H1 (cell line): ENCODE measurements around the gene ZNF622. TPM values are rescaled to one million over a fixed set of nuclear protein-coding genes. Genes with fewer than 3 reads are reported as not detected.

Experiments used
- BCL11A ChIP-seq, 2 experiments: IDR thresholded peaks; one replicate each; pipeline ENCODE4 v1.6.1; 2011; ENCODE audit warnings: low read depth in 2 of 2, low read length in 2 of 2, mild to moderate bottlenecking in 2 of 2
- CEBPB ChIP-seq: IDR thresholded peaks from 2 replicates; pipeline ENCODE4 v1.6.1; 2012; ENCODE audit warnings: low read depth, low read length
- CHD1 ChIP-seq: IDR thresholded peaks from 2 replicates; pipeline ENCODE4 v1.6.1; 2012; ENCODE audit warnings: low read depth, low read length, improper control_type of control experiment
- CREB1 ChIP-seq: IDR thresholded peaks from 2 replicates; pipeline ENCODE4 v1.6.1; 2012; ENCODE audit warnings: inconsistent platforms
- CTBP2 ChIP-seq: IDR thresholded peaks from 2 replicates; pipeline ENCODE4 v1.7.0; 2011; ENCODE audit warnings: borderline replicate concordance, mild to moderate bottlenecking, moderate library complexity, mixed read lengths, low read length; ENCODE audit not compliant: insufficient read depth, insufficient read length
- EGR1 ChIP-seq: IDR thresholded peaks from 2 replicates; pipeline ENCODE4 v1.6.1; 2011; ENCODE audit warnings: low read depth, low read length, borderline replicate concordance
- GTF2F1 ChIP-seq: IDR thresholded peaks from 2 replicates; pipeline ENCODE4 v1.6.1; 2012; ENCODE audit warnings: low read depth, low read length, improper control_type of control experiment, borderline replicate concordance
- HDAC6 ChIP-seq: IDR thresholded peaks from one replicate; pipeline ENCODE4 v1.7.1; 2012; ENCODE audit warnings: low read depth, mild to moderate bottlenecking, inconsistent platforms, low read length, moderate library complexity
- NANOG ChIP-seq: IDR thresholded peaks from 2 replicates; pipeline ENCODE4 v1.6.1; 2011; ENCODE audit warnings: low read length, low read depth, mild to moderate bottlenecking, inconsistent platforms; ENCODE audit not compliant: insufficient read depth, poor library complexity, severe bottlenecking
- PHF8 ChIP-seq: fragments of 200-600 bp; sonication (generic); conservative IDR thresholded peaks from 2 replicates; pipeline ENCODE4 v1.7.1; 2012; ENCODE audit warnings: low read depth, mild to moderate bottlenecking, inconsistent platforms, low read length, moderate library complexity
- RAD21 ChIP-seq, 2 experiments: IDR thresholded peaks in 1 of 2; conservative IDR thresholded peaks in 1 of 2; 2 replicates each; pipeline ENCODE4 v1.6.1; 2011; ENCODE audit warnings: low read depth in 2 of 2, low read length in 2 of 2, improper control_type of control experiment in 1 of 2, inconsistent platforms in 1 of 2, mild to moderate bottlenecking in 1 of 2, moderate library complexity in 1 of 2
- RXRA ChIP-seq: IDR thresholded peaks from 2 replicates; pipeline ENCODE4 v1.6.1; 2011; ENCODE audit warnings: low read depth, mild to moderate bottlenecking, low read length, moderate library complexity; ENCODE audit not compliant: insufficient read depth
- SIN3A ChIP-seq, 2 experiments: IDR thresholded peaks in 1 of 2; conservative IDR thresholded peaks in 1 of 2; 2 replicates each; pipeline ENCODE4 v1.6.1; 2011 to 2012; ENCODE audit warnings: low read length in 2 of 2, improper control_type of control experiment in 1 of 2, low read depth in 1 of 2, mild to moderate bottlenecking in 1 of 2
- SIRT6 ChIP-seq: IDR thresholded peaks from one replicate; pipeline ENCODE4 v1.7.1; 2012; ENCODE audit warnings: low read length, inconsistent platforms
- SP1 ChIP-seq: IDR thresholded peaks from 2 replicates; pipeline ENCODE4 v1.6.1; 2011; ENCODE audit warnings: low read depth, low read length
- SP2 ChIP-seq: IDR thresholded peaks from 2 replicates; pipeline ENCODE4 v1.6.1; 2012; ENCODE audit warnings: mild to moderate bottlenecking, low read length, inconsistent platforms
- SP4 ChIP-seq: IDR thresholded peaks from 2 replicates; pipeline ENCODE4 v1.6.1; 2012; ENCODE audit warnings: low read length, inconsistent platforms
- TAF1 ChIP-seq: IDR thresholded peaks from 2 replicates; pipeline ENCODE4 v1.6.1; 2011; ENCODE audit warnings: mild to moderate bottlenecking, low read depth, low read length
- TEAD4 ChIP-seq: IDR thresholded peaks from 2 replicates; pipeline ENCODE4 v1.6.1; 2012; ENCODE audit warnings: low read depth, low read length, inconsistent platforms, mixed read lengths
- polyA plus RNA-seq, 7 experiments: library from polyadenylated mRNA; depleted of rRNA in 3 of 7; stranded (reverse) in 5 of 7; unstranded in 2 of 7; fragments of >200 nt in 5 of 7; fragments of 200-250 nt in 2 of 7; gene quantifications; 1 replicate in 5 of 7; 2 replicates in 1 of 7; 4 replicates in 1 of 7; pipeline versions ENCODE4 v1.2.1 to v1.2.3, GENCODE V29; 2011 to 2013; ENCODE audit warnings: missing spikeins in 2 of 7, mixed read lengths in 2 of 7
- total RNA-seq: library from RNA; stranded (reverse); fragmentation: NEBNext Ultra II Directional; extraction: Animal tissue kit (Norgen Biotek cat#: 25700); gene quantifications from 2 replicates; pipeline ENCODE4 v1.2.1, GENCODE V29; 2021
- TF ChIP-seq, protein P1 (sequence below): IDR thresholded peaks from 2 replicates; pipeline ENCODE4 v1.6.1; 2012; ENCODE audit warnings: inconsistent platforms
- TF ChIP-seq, protein P2 (sequence below), 3 experiments: IDR thresholded peaks; 1 replicate in 2 of 3; 2 replicates in 1 of 3; pipeline versions ENCODE4 v1.5.1 to v1.6.1; 2011; ENCODE audit warnings: low read length in 3 of 3, mild to moderate bottlenecking in 3 of 3, inconsistent platforms in 2 of 3, low read depth in 1 of 3, moderate library complexity in 1 of 3; ENCODE audit not compliant: insufficient read depth in 1 of 3; ENCODE audit errors: control extremely low read depth in 1 of 3

Gene ZNF622
- total and polyA plus RNA-seq, 2 of the 8 experiments (the other 6 are each of a cell fraction or from before 2014, with no cell fraction given): 8.8 to 30.8 TPM

DNA sequence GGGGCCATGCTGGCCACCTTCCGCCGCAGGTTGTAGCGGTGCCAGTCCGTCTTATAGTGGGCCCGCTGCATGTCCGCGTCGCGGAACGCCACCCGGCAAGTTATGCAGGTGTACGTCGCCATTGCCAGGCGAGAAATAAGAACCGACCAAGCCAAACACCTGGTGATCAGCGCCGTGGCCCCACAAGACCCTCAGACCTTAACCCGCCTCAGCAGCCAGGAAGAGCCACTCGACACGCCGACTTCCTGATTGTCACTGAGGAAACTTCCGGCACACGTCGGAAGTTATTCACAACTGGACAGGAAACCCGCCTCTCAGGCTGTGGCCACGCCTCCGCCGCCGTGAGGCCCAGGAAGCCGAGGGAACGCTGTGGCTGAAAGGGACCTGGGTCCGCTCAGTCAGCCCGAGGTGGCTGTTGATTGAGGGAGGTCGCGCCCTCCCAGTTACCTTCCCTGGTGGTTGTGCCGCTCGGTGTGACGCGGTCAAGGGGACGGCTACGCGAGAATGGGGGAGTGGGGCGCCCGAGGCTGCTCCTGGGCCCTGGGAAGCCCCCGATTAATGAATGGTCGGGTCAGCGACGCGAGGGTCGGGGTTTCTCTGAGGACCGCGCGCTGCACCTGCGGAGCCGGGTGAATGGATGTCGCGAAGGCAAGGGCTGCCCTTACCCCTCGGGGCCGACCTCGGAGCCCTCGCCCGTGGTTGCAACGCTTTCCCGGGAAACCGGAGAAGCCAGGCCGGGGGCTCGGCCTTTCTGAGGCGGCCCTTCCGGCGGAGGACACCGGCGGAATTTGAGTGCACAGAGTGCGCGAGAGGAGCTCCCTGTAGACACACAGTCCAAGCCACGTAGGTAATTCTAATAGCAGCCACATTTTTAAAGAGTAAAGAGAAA, at the start of gene ZNF622 (continued):
- TF ChIP-seq, protein P1, sequence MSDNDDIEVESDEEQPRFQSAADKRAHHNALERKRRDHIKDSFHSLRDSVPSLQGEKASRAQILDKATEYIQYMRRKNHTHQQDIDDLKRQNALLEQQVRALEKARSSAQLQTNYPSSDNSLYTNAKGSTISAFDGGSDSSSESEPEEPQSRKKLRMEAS: peak; percentile 52
- TF ChIP-seq SIRT6 (no peak), TEAD4 (no peak), EGR1 (peak; percentile 77), SP1 (no peak), BCL11A (IDR thresholded peaks at IDR 0.05; ENCODE audit: low read depth in 2 of 2, low read length in 2 of 2) (no peak), GTF2F1 (peak; percentile 67; the same call in 1 of the 2 replicates), NANOG (no peak), PHF8 (peak; percentile 92), SP2 (no peak), CHD1 (no peak), TAF1 (peak; percentile 89), RXRA (no peak), HDAC6 (no peak), SP4 (no peak), SIN3A (conservative IDR thresholded peaks at IDR 0.05 in 1 of 2, IDR thresholded peaks at IDR 0.05 in 1 of 2; ENCODE audit: low read depth in 1 of 2, low read length in 2 of 2) (peak; percentile 54 to 88; a peak in 2 of 4 replicates), CEBPB (no peak), CREB1 (peak; percentile 22; the same call in 1 of the 2 replicates), CTBP2 (no peak), RAD21 (IDR thresholded peaks at IDR 0.05 in 1 of 2, conservative IDR thresholded peaks at IDR 0.05 in 1 of 2; ENCODE audit: low read depth in 2 of 2, low read length in 2 of 2) (no peak)
- TF ChIP-seq, protein P2, sequence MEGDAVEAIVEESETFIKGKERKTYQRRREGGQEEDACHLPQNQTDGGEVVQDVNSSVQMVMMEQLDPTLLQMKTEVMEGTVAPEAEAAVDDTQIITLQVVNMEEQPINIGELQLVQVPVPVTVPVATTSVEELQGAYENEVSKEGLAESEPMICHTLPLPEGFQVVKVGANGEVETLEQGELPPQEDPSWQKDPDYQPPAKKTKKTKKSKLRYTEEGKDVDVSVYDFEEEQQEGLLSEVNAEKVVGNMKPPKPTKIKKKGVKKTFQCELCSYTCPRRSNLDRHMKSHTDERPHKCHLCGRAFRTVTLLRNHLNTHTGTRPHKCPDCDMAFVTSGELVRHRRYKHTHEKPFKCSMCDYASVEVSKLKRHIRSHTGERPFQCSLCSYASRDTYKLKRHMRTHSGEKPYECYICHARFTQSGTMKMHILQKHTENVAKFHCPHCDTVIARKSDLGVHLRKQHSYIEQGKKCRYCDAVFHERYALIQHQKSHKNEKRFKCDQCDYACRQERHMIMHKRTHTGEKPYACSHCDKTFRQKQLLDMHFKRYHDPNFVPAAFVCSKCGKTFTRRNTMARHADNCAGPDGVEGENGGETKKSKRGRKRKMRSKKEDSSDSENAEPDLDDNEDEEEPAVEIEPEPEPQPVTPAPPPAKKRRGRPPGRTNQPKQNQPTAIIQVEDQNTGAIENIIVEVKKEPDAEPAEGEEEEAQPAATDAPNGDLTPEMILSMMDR (IDR thresholded peaks at IDR 0.05; ENCODE audit: control extremely low read depth in 1 of 3, insufficient read depth in 1 of 3, low read depth in 1 of 3, low read length in 3 of 3): no peak
